Measurements from ENCODE around the gene TEAD2.
"Not testable (repeated sequence)": the region's sequence is repeated elsewhere in the genome, so short reads cannot be mapped to it uniquely, and the experiment has no call there.

Gene TEAD2

GRCh38 chr19:49347191-49347590 is 15.0 kb downstream of the TEAD2 start:
- DNase-seq = no peak

GRCh38 chr19:49344505-49345423 is 17.5 kb downstream of the TEAD2 start:
- no peak for DNase-seq

GRCh38 chr19:49343123-49343522 is 19.1 kb downstream of the TEAD2 start:
- no peak for DNase-seq

- DNase-seq = no peak
Observed at GRCh38 chr19:49342291-49342721, 19.9 kb downstream of the TEAD2 start.

- DNase-seq = no peak
Observed at GRCh38 chr19:49340865-49341718, 21.1 kb downstream of the TEAD2 start.

- DNase-seq = peak; percentile 15
Observed at GRCh38 chr19:49340069-49340864, 21.9 kb downstream of the TEAD2 start.

GRCh38 chr19:49339301-49340068 is 22.7 kb downstream of the TEAD2 start:
- peak; percentile 87 for DNase-seq

GRCh38 chr19:49338691-49339300 is 23.4 kb downstream of the TEAD2 start:
- peak; percentile 32 for DNase-seq

GRCh38 chr19:49338023-49338677 is 24.1 kb downstream of the TEAD2 start:
- DNase-seq = no peak

GRCh38 chr19:49337267-49338022 is 24.8 kb downstream of the TEAD2 start:
- no peak for DNase-seq

GRCh38 chr19:49336482-49337266 is 25.5 kb downstream of the TEAD2 start:
- DNase-seq = no peak

- DNase-seq = no peak
Observed at GRCh38 chr19:49335784-49336481, 26.3 kb downstream of the TEAD2 start.

GRCh38 chr19:49335071-49335783 is 27.0 kb downstream of the TEAD2 start, which contains the start of gene CD37:
Gene CD37, plus strand, starts transcription at chr19:49335406. Its CDS starts 135 bp downstream, at chr19:49335541.
- DNase-seq = no peak

- no peak for DNase-seq
Observed at GRCh38 chr19:49333811-49334288, 28.4 kb downstream of the TEAD2 start.

GRCh38 chr19:49333418-49333805 is 28.8 kb downstream of the TEAD2 start:
- peak; percentile 19 for DNase-seq

GRCh38 chr19:49332691-49333417 is 29.4 kb downstream of the TEAD2 start:
- DNase-seq = not testable (repeated sequence)

GRCh38 chr19:49331616-49332055 is 30.6 kb downstream of the TEAD2 start:
- DNase-seq = peak; percentile 43

Measured in fibroblast of skin of right quadriceps (primary cell).